B cell (primary cell): ENCODE measurements around the gene ABCG1. TPM values are rescaled to one million over a fixed set of nuclear protein-coding genes. Genes with fewer than 3 reads are reported as not detected.

Experiments
- ATAC-seq: fragments of 200-7000 bp; cut with Tn5 transposase; one replicate; pipeline ENCODE4 v1.10.0; 2021; ENCODE audit warnings: low read depth, mild to moderate bottlenecking, moderate number of reproducible peaks, moderate library complexity
- CTCF ChIA-PET: fragments of 350-600 bp; sonication (Branson Sonifier 250); formaldehyde crosslinking; loops from one replicate; lab custom pipeline; 2021; ENCODE audit warnings: antibody characterized with exemption, inconsistent platforms; lab: Charles Lee
- POLR2A ChIA-PET: fragments of 350-600 bp; sonication (Branson Sonifier 250); formaldehyde crosslinking; loops from one replicate; lab custom pipeline; 2021; ENCODE audit warnings: antibody characterized with exemption; lab: Charles Lee
- DNase-seq: peaks from one replicate; pipeline ENCODE4 v3.0.0; 2013
- H2AFZ ChIP-seq: 2 replicates; pipeline ENCODE4 v1.6.1; 2012; ENCODE audit warnings: mild to moderate bottlenecking, low read depth, low read length; ENCODE audit not compliant: insufficient read depth, poor library complexity, severe bottlenecking
- H3K27ac ChIP-seq, 2 donors: 1 replicate in 1 of 2; 2 replicates in 1 of 2; pipeline ENCODE4 v1.5.1; 2012 to 2013; ENCODE audit warnings: low read length in 2 of 2, mild to moderate bottlenecking in 2 of 2, moderate library complexity in 1 of 2
- H3K27me3 ChIP-seq, 4 experiments: fragments of 200-600 bp in 1 of 4; sonication (generic) in 1 of 4; replicated peaks in 1 of 4; 1 replicate in 2 of 4; 2 replicates in 2 of 4; pipeline versions ENCODE4 v1.6.1 to v1.7.0; 2013 to 2016; ENCODE audit warnings: low read length in 3 of 4, mild to moderate bottlenecking in 2 of 4, mixed read lengths in 1 of 4, moderate library complexity in 1 of 4; ENCODE audit not compliant: insufficient read depth in 4 of 4, control insufficient read depth in 3 of 4; ENCODE audit errors: control extremely low read depth in 1 of 4
- H3K36me3 ChIP-seq, 2 experiments: replicated peaks in 1 of 2; 1 replicate in 1 of 2; 2 replicates in 1 of 2; pipeline versions ENCODE4 v1.6.1 to v1.7.1; 2013; ENCODE audit warnings: low read length in 1 of 2; ENCODE audit not compliant: insufficient read depth in 2 of 2, control insufficient read depth in 1 of 2; ENCODE audit errors: control extremely low read depth in 1 of 2, extremely low read depth in 1 of 2
- H3K4me1 ChIP-seq, 2 donors: fragments of 200-600 bp in 1 of 2; sonication (generic) in 1 of 2; 1 replicate in 1 of 2; 2 replicates in 1 of 2; pipeline versions ENCODE4 v1.5.1 to v1.6.1; 2013 to 2017; ENCODE audit warnings: low read length in 2 of 2; ENCODE audit not compliant: control insufficient read depth in 2 of 2, insufficient read depth in 2 of 2
- H3K4me2 ChIP-seq: replicated peaks from 2 replicates; pipeline ENCODE3; 2012; ENCODE audit warnings: mild to moderate bottlenecking, low read depth, low read length; ENCODE audit not compliant: poor library complexity, severe bottlenecking
- H3K4me3 ChIP-seq, 5 experiments: fragments of 200-600 bp in 1 of 5; sonication (generic) in 1 of 5; 1 replicate in 3 of 5; 2 replicates in 2 of 5; pipeline versions ENCODE4 v1.5.1 to v1.7.0; 2011 to 2016; ENCODE audit warnings: low read length in 4 of 5, mild to moderate bottlenecking in 4 of 5, low read depth in 2 of 5, control low read depth in 1 of 5, moderate library complexity in 1 of 5; ENCODE audit not compliant: insufficient read depth in 1 of 5; ENCODE audit errors: control extremely low read depth in 1 of 5, extremely low read depth in 1 of 5
- H3K79me2 ChIP-seq: fragments of 200-600 bp; sonication (generic); one replicate; pipeline ENCODE4 v1.6.0; 2016; ENCODE audit warnings: low read length; ENCODE audit not compliant: control insufficient read depth, insufficient read depth
- H3K9ac ChIP-seq: fragments of 200-600 bp; sonication (generic); 2 replicates; pipeline ENCODE4 v1.6.1; 2017; ENCODE audit warnings: mild to moderate bottlenecking, low read length, moderate library complexity
- H3K9me3 ChIP-seq, 3 donors: one replicate each; pipeline versions ENCODE4 v1.6.1 to v1.7.1; 2013; ENCODE audit warnings: low read length in 2 of 3; ENCODE audit not compliant: control insufficient read depth in 2 of 3, insufficient read depth in 1 of 3; ENCODE audit errors: control extremely low read depth in 1 of 3
- H4K20me1 ChIP-seq: 2 replicates; pipeline ENCODE4 v1.6.0; 2012; ENCODE audit warnings: mild to moderate bottlenecking, low read length; ENCODE audit not compliant: insufficient read depth, control insufficient read depth, poor library complexity, severe bottlenecking
- H3K27ac Mint-ChIP-seq: one replicate; pipeline ENCODE4 v1.8.0; 2021; ENCODE audit warnings: mixed read lengths
- H3K27me3 Mint-ChIP-seq: one replicate; pipeline ENCODE4 v1.8.0; 2021; ENCODE audit warnings: mixed read lengths
- H3K4me1 Mint-ChIP-seq: one replicate; pipeline ENCODE4 v1.8.0; 2021; ENCODE audit warnings: mixed read lengths
- H3K4me3 Mint-ChIP-seq: one replicate; pipeline ENCODE4 v1.8.0; 2021; ENCODE audit warnings: mixed read lengths
- H3K9me3 Mint-ChIP-seq: one replicate; pipeline ENCODE4 v1.8.0; 2022; ENCODE audit warnings: mixed read lengths; ENCODE audit not compliant: insufficient read depth
- EZH2 ChIP-seq: IDR thresholded peaks from 2 replicates; pipeline ENCODE4 v1.6.1; 2012; ENCODE audit warnings: borderline replicate concordance, low read depth, mild to moderate bottlenecking, moderate library complexity, low read length; ENCODE audit not compliant: insufficient read depth, poor library complexity, severe bottlenecking
- WGBS: methylation state at CpG from one replicate; pipeline ENCODE4 v1.1.5; 2013; ENCODE audit warnings: missing lambda C conversion rate; ENCODE audit not compliant: insufficient coverage; 5-methylcytosine and 5-hydroxymethylcytosine counted together
- intact Hi-C: fragments of 100-400 bp; cut with micrococcal nuclease; formaldehyde crosslinking; loops from one replicate; pipeline ENCODE4 v1.10.0; 2022
- polyA plus RNA-seq: library from polyadenylated mRNA; depleted of rRNA; stranded (reverse); fragments of >200 nt; gene quantifications from 2 replicates; pipeline ENCODE4 v1.2.3, GENCODE V29; 2012
- total RNA-seq, 2 donors: library from RNA; stranded (reverse); fragments of 120-200 nt in 1 of 2; gene quantifications; 1 replicate in 1 of 2; 2 replicates in 1 of 2; pipeline versions ENCODE4 v1.2.3 to v1.2.4, GENCODE V29; 2013 to 2022
- TF ChIP-seq, protein P1 (sequence below): fragments of 200-600 bp; IDR thresholded peaks from one replicate; pipeline ENCODE4 v1.8.0; 2022; ENCODE audit warnings: antibody characterized with exemption, mild to moderate bottlenecking

Gene ABCG1
- total and polyA plus RNA-seq, 2 donors (not counting 1 experiment from before 2014, with no cell fraction given), result 8.7 to 27.5 TPM

- H3K4me1 Mint-ChIP-seq, result peaks cover 32% of the 10 kb centered on the region
- intact Hi-C loops, result no loop called here
- Histone ChIP-seq H3K36me3 (no peaks in the 10 kb centered on the region), H3K4me3 (no peak overlapping the region), H3K4me2 (no peak overlapping the region), H3K27me3 (no peaks in the 10 kb centered on the region), H3K9ac (no peak overlapping the region), H3K27ac (no peak overlapping the region), H4K20me1 (no peaks in the 10 kb centered on the region), H3K9me3 (no peaks in the 10 kb centered on the region), H3K4me1 (peaks cover 22 to 37% of the 10 kb centered on the region in 2 donors), H3K79me2 (no peaks in the 10 kb centered on the region), H2AFZ (no peak overlapping the region)
- ChIA-PET POLR2A (interaction anchor here (0.5 kb wide), 1 partner anchor 265 kb away, joined by 3 read pairs; no protein-coding TSS in a partner anchor), CTCF (no interaction called here)
- ATAC-seq (no peak), DNase-seq (no peak)
- 98% methylated on average over 4 of the region's 6 CpGs for WGBS
- no peaks in the 10 kb centered on the region for H3K9me3 Mint-ChIP-seq
- no peak overlapping the region for H3K4me3 Mint-ChIP-seq
- H3K27me3 Mint-ChIP-seq, result no peaks in the 10 kb centered on the region
- no peak overlapping the region for H3K27ac Mint-ChIP-seq
- TF ChIP-seq EZH2, result no peak
- TF ChIP-seq, protein P1, sequence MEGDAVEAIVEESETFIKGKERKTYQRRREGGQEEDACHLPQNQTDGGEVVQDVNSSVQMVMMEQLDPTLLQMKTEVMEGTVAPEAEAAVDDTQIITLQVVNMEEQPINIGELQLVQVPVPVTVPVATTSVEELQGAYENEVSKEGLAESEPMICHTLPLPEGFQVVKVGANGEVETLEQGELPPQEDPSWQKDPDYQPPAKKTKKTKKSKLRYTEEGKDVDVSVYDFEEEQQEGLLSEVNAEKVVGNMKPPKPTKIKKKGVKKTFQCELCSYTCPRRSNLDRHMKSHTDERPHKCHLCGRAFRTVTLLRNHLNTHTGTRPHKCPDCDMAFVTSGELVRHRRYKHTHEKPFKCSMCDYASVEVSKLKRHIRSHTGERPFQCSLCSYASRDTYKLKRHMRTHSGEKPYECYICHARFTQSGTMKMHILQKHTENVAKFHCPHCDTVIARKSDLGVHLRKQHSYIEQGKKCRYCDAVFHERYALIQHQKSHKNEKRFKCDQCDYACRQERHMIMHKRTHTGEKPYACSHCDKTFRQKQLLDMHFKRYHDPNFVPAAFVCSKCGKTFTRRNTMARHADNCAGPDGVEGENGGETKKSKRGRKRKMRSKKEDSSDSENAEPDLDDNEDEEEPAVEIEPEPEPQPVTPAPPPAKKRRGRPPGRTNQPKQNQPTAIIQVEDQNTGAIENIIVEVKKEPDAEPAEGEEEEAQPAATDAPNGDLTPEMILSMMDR, result no peak
Measured at GRCh38 chr21:42193721-42194120, 25.2 kb upstream of the ABCG1 start.

DNA sequence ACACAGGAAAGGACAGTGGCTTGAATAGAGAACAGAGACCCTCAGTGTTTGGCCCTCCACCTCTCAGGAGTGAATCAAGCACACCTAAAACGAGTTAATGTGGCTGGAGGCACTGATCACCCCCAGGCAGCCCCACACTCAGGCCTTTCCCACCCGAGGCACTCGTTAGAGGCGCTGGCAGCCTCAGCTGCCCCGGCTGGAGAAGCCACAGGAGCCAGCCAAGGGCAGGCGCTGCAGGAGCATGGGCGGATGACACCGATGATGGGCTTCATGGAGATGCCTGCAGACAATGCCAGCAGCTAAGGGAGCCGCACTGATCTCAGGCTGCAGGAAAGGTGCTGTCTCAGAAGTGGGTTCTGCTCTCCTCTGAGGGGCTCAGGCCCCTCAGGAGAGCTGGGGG, 24.1 kb upstream of the ABCG1 start:
- Histone ChIP-seq H3K27ac (no peak overlapping the region), H2AFZ (no peak overlapping the region), H3K79me2 (no peaks in the 10 kb centered on the region), H3K27me3 (no peaks in the 10 kb centered on the region), H3K36me3 (no peaks in the 10 kb centered on the region), H4K20me1 (no peaks in the 10 kb centered on the region), H3K9ac (no peak overlapping the region), H3K4me1 (peaks cover 23 to 39% of the 10 kb centered on the region in 2 donors), H3K9me3 (no peaks in the 10 kb centered on the region), H3K4me2 (no peak overlapping the region), H3K4me3 (no peak overlapping the region)
- DNase-seq, result no peak
- Mint-ChIP-seq H3K27me3 (no peaks in the 10 kb centered on the region), H3K4me1 (peaks cover 34% of the 10 kb centered on the region), H3K27ac (no peak overlapping the region), H3K9me3 (no peaks in the 10 kb centered on the region), H3K4me3 (no peak overlapping the region)
- WGBS, result 94% methylated on average over 9 of the region's 9 CpGs
- no peak for ATAC-seq
- ChIA-PET CTCF (interaction anchor here (0.6 to 1.0 kb wide), 2 partner anchors 27 to 761 kb away, joined by 5 to 6 read pairs; no protein-coding TSS in a partner anchor), POLR2A (no interaction called here)
- intact Hi-C loops, result no loop called here
- no peak for TF ChIP-seq EZH2
- TF ChIP-seq, protein P1, result no peak
